CD4-positive, alpha-beta T cell treated with Interleukin-15 for 1 hour (primary cell): ENCODE results near the gene TRIM45.

Experiments used
- DNase-seq: peaks from one replicate; pipeline ENCODE4 v3.0.0-alpha.2; 2020

The TRIM45 gene

DNA sequence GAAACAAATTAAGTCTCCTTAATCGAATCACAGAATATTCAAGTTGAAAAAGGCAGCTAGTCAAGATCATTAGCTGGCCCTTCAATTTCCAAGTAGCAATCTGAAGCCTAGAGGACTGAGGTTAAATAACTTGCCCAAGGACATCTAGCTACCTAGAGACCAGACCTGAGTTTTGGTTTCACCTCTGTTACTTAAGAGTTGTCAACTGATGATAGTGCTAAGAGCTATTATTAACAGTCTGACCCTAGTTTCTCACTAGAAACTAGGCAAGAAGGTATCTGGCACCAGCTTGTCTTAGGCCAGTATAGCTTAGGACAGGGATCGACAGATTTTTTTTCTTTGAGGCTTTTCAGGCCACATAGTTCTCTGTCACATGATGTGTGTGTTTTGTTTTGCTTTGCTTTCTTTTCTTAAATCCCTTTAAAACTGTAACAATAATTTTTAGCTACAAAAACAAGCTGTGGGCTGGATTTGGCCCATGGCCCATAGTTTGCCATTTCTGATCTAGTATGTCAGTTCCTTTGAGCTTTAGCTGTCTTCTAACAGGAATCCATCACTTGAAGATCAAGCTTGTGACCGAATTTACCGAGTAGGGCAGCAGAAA is 23.2 kb downstream of the TRIM45 start:
- DNase-seq, result no peak

DNA sequence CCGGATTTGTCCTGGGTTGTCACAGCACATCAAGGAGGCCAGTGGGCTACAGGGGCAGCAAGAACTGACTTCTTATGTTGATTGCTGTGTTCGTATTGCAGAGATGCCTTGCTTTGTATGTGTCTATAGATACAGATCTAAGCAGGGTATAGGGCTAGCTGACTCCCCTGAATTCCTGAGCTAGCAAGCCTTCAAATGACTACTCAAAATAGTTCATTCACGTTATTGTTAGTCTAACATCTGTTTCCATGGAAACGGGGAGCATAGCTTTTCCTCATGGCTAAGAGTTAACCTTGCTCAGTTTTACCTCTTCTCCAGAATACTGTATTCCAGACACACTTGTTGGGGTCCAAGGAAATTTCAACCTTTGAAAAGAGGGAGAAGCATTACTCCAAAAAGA is 24.1 kb downstream of the TRIM45 start:
- DNase-seq, result no peak

DNA sequence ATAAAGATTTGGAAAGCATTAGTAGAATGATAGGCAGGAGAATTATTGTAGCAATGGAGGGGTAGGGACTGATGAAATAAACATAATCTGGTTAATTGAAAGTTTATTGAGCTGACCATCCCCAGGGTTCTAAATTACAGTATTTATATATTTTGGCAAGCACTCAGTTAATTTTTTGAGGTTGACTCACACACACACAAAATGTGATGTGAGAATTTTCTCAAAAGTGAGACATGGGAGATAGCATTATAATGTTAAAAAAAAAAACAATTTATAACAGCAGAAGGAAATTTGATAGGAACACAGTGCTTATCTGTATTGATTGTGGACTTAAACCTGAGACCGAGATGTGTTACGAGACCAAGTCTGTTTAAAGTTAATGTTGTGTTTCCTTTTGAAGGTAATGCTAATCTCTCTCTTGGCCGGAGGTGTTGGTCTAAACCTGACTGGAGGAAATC is 24.6 kb downstream of the TRIM45 start:
- DNase-seq, result no peak

DNA sequence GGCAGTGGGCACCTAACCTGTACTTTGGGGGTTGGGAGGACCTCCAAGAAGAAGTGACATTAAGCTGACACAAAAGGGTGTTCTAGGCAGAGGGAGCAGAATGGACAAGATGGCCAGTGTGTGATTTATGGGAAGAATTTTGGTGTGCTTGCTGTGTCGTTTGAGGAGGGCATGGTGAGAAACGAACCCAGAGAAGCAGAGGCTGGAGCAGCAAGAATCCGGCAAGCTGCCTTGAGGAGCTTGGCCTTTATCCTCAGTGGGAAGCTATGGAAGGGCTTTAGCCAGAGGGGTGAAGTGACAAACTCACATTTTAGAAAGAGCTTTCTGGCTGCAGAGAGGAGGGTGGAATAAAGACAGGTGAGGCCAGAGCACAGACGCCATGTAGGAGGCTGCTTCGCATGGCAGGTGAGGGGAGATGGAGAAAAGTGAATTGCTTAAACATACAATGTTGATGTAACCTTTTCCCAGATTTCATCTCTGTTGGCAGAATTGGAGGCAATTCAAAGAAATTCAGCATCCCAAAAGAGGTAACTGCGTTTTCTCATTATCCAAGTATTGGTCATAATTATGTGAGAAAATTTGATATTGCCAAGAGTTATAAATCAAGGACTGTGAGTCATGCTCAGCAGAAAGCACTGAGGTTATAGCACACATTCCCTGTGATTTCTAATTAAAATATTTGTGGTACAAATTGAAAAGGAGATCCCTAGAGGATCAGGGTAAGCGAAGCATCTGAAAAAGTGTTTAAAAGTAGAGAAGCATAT is 26.5 kb downstream of the TRIM45 start:
- DNase-seq, result no peak

DNA sequence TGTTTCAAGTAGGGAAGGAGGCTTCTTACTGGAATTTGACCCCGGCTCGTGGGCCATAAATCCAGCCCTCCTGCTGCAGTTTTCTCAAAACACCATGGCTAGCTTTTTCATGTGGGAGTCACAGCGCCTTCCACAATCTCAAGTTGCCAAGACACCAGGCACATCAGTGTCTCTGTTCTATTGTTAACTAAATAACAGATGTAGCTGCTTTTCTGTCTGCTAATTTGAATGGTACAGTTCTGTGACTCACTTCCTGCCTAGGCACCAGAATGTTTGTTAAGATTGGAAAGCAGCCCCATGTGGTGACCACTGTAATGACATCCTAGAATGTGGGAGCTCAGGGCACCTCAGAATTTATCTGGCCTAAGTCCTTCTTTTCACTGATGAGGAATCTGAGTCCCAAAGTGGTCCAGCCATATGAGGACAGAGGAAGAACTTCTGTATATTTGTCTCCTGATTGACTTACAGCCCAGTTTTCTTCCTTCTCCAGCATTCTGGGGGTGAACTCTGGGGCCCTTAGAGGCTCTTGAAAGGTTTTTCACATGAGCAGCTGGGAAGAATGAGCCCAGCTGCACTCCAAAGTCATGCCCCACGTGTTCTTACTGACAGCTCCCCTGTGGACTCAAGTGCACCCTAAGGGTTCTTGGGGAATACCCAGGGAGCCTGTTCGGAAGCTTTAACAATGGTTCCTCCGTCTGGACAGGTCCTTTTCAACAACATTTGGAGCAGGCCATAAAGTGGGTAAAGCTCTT is 27.5 kb downstream of the TRIM45 start:
- no peak for DNase-seq

- no peak for DNase-seq
These were observed 28.4 kb downstream of the TRIM45 start for GRCh38 chr1:117093091-117093534.

DNA sequence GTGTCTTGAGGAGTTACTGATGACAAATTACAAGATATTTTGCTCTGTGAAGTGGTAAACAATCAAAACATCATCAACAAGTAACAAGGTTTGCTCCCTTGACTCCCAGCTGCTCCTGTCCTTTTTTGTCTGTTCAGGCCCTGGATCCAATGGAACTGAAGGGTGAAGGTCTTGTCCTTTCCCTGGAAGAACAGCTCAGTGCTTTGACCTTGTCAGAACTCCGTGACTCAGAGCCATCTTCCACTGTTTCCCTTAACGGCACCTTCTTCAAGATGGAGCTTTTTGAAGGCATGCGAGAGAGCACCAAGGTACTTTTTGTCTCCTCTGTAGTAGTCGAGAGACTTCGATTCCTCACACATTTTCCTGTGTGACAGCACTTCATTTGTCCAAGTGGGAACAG is 29.0 kb downstream of the TRIM45 start:
- no peak for DNase-seq

DNA sequence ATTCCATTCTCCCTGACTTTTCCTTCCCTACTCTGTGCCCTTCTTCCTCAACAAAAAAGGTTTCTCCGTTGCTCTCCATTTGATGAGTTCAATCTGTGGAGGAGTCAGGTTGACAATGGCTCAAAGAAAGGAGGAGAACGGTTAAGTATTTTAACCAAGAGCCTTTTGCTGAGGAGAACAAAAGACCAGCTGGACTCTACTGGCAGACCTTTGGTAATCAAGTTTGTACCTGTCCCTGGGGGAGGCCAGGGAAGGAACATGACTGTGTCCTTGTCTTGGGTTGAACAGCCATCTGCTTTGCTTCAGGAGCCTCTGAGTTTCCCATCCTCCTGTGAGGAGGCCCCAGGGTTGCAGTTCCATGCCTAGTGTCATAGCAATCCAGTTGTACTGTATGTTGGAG is 31.6 kb downstream of the TRIM45 start:
- DNase-seq, result no peak

DNA sequence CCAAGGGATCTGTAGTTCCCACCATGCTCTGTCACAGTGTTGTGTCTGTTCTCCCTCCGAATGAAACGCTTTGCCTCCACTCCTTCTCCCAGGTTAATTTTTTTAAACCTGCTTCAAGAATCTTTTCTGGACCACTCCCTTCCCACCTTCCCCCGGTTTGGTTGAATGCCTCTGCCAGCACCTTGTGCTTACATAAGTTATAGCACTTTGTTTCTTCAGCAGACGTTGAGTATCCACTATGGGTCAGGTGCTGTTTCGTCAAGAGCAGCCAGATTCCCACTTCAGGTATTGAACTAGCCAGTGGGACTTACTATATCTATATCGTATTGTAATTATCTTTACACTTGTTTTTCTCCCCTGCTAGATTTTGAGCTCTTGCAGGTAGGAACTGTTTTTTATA is 33.9 kb downstream of the TRIM45 start:
- no peak for DNase-seq

GRCh38 chr1:117084231-117084630 is 37.3 kb downstream of the TRIM45 start:
- no peak for DNase-seq

GRCh38 chr1:117079737-117080136 is 41.8 kb downstream of the TRIM45 start:
- DNase-seq, result no peak

DNA sequence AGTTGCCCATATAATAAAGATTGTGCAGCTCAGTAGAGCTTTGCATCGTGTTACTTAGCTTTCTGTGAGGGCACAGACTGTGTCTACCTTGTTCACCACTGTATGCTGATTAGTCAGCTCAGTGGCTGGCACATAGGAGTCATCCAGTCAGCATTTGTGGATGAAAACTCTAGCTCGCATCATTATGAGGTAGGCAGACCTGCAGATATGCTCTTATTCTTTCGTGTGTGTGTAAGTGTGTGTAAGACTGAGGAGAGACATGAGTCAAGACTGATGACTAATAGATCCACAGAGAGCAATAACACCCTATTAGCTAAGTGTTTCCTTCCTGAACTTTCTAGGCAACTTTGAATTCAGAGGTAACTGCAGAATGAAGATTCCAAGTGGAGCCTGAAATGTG is 44.3 kb downstream of the TRIM45 start:
- no peak for DNase-seq

GRCh38 chr1:117076648-117077047 is 44.9 kb downstream of the TRIM45 start:
- DNase-seq, result no peak

DNA sequence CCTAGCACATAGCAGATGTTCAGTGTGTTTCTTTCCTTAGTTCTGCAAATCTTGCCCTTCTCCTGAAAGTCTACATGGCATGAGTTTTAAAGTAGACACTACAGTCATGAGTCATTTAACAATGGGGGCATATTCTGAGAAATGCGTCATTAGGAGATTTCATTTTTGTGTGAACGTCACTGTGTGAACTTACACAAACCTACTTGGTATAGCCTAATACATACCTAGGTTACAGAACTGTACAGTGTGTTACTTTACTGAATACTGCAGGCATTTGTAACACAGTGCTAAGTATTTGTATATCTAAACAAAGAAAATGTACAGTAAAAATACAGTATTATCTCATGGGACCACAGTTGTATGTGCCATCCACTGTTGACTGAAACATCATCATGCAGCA is 51.4 kb downstream of the TRIM45 start:
- DNase-seq, result no peak

- DNase-seq, result no peak
These were observed 52.2 kb downstream of the TRIM45 start for GRCh38 chr1:117069220-117069844.

DNA sequence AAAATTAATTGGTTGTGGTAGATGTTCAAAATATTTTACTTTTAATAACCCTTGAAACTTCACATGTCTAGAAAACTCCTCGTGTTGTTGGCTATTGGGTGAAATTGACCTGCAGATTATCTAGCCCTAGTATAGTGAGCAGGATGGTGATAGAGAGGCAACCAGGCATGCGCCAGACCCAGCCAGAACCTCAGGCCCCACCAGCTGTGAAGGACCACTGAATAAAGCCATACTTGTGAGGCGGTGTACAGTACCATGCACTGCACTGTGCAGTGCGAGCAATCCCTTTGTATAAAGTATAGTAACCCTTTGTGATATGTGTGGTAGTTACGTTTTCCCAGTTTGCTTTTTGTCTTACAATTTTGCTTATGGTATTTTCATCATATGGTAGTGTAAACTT is 53.0 kb downstream of the TRIM45 start:
- DNase-seq, result no peak

GRCh38 chr1:117067533-117068370 is 53.8 kb downstream of the TRIM45 start:
- DNase-seq, result peak; percentile 35

DNA sequence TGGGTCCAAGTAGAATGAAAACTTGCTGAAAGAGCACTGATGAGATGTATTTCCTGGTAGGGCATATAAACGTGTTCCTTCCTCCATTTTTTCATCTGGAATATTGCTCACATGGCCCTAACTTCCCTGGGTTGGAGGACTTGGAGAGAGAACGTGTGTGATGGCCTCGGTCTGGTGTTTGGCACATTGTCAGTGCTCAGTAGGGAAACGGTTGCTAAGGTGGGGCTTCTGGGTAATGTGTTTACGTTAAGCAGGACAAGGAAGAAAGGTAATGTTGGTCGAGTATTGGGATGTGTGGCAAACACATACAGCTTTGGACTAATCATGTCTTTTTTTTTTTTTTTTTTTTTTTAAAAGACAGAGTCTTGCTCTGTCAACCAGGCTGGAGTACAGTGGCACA is 55.2 kb downstream of the TRIM45 start:
- DNase-seq, result no peak

DNA sequence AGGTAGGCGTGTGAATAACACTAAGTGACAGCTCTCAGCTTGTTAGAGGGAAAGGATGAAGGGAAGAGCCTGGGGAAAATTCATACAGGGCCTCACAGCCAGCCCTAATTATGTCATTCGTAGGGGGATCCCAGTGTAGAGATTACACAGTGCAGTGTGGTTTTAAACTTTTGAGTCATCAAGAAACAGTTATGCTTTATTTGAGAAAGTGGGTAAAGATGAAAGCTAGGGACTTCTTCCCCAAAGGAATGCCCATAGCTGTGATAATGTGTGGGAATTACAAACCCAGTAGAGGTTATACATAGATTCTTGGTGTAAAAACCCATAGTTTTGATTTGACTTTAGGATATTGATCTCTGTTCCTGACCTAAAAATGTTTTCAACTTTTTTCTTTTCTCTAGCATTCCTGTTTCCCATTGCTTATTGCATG is 59.5 kb downstream of the TRIM45 start:
- DNase-seq, result no peak
